ENCODE measurements around the gene SH3GLB1.

DNA sequence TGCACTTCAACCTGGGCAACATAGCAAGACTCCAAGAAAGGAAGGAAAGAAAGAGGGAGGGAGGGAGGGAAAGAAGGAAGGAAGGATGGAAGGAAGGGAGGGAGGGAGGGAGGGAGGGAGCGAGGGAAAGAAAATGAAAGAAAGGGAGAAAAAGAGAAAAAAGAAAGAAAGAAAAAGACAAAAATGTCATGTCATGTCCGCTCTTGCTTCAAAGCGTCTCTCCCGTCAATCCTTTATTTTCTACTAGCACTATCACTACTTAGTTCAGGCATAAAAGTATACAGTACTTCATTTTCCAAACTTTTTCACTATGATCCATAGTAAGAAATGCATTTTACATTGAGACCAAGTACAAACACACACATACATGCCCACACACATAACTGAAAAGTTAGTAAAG lies 64.7 kb downstream of the SH3GLB1 start:
- no peak for TF ChIP-seq POLR2A (IDR thresholded peaks at IDR 0.05; ENCODE audit: control extremely low read depth in 1 of 2, low read depth in 2 of 2, low read length in 2 of 2)
- TF ChIP-seq EZH2 (IDR thresholded peaks at IDR 0.05; ENCODE audit: low read depth, low read length, severe bottlenecking): no peak
- TF ChIP-seq, protein P1, sequence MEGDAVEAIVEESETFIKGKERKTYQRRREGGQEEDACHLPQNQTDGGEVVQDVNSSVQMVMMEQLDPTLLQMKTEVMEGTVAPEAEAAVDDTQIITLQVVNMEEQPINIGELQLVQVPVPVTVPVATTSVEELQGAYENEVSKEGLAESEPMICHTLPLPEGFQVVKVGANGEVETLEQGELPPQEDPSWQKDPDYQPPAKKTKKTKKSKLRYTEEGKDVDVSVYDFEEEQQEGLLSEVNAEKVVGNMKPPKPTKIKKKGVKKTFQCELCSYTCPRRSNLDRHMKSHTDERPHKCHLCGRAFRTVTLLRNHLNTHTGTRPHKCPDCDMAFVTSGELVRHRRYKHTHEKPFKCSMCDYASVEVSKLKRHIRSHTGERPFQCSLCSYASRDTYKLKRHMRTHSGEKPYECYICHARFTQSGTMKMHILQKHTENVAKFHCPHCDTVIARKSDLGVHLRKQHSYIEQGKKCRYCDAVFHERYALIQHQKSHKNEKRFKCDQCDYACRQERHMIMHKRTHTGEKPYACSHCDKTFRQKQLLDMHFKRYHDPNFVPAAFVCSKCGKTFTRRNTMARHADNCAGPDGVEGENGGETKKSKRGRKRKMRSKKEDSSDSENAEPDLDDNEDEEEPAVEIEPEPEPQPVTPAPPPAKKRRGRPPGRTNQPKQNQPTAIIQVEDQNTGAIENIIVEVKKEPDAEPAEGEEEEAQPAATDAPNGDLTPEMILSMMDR (IDR thresholded peaks at IDR 0.05; ENCODE audit: control extremely low read depth in 1 of 3, insufficient read depth in 1 of 3, low read depth in 1 of 3, low read length in 3 of 3): no peak
